PC-9 (cell line): ENCODE measurements around the gene PRR5.

Source experiments
- CTCF ChIP-seq: fragments of 200-600 bp; sonication (generic); conservative IDR thresholded peaks from 2 replicates; pipeline ENCODE4 v1.6.1; 2017; ENCODE audit warnings: mixed run types, antibody characterized with exemption, mild to moderate bottlenecking, moderate library complexity
- EZH2 ChIP-seq: fragments of 200-600 bp; sonication (generic); IDR thresholded peaks from 2 replicates; pipeline ENCODE4 v1.8.0; 2017; ENCODE audit warnings: antibody characterized with exemption, low read depth

GRCh38 chr22:44783091-44783490 is 81.1 kb downstream of the PRR5 start:
- TF ChIP-seq CTCF (no peak), EZH2 (no peak)
